Pancreas (tissue), 10 donors: ENCODE results near the gene PTGER1. TPM values are rescaled to one million over a fixed set of nuclear protein-coding genes. Genes with fewer than 3 reads are reported as not detected.

ENCODE experiments used
- ATAC-seq, 4 donors: fragments of 200-7000 bp; cut with Tn5 transposase; one replicate each; pipeline versions ENCODE4 v1.8.0 to v1.9.1; 2020; ENCODE audit warnings: mild to moderate bottlenecking in 4 of 4, moderate library complexity in 4 of 4
- DNase-seq, 6 donors: peaks; one replicate each; pipeline ENCODE4 v3.0.0-alpha.2; 2020
- FAIRE-seq: peaks from 2 replicates; lab custom pipeline; 2012; peaks lifted over from hg19 to GRCh38; lab: Jason Lieb, UNC
- H3K27ac ChIP-seq, 4 donors: fragments of 200-600 bp; sonication (generic); 1 replicate in 3 of 4; 2 replicates in 1 of 4; pipeline versions ENCODE4 v1.5.0 to v1.8.0; 2020
- H3K27me3 ChIP-seq, 4 donors: fragments of 200-600 bp; one replicate each; pipeline ENCODE4 v1.8.0; 2021
- H3K36me3 ChIP-seq, 3 donors: fragments of 200-600 bp; sonication (generic) in 1 of 3; one replicate each; pipeline versions ENCODE4 v1.5.0 to v1.8.0; 2020 to 2021
- H3K4me1 ChIP-seq, 3 donors: fragments of 200-600 bp; one replicate each; pipeline ENCODE4 v1.8.0; 2021
- H3K4me3 ChIP-seq, 4 donors: fragments of 200-600 bp; sonication (generic) in 2 of 4; one replicate each; pipeline versions ENCODE4 v1.5.0 to v1.8.0; 2020 to 2021
- H3K9me3 ChIP-seq, 4 donors: fragments of 200-600 bp; one replicate each; pipeline ENCODE4 v1.8.0; 2021
- CTCF ChIP-seq, 4 donors: fragments of 200-600 bp; sonication (generic) in 3 of 4; IDR thresholded peaks; one replicate each; pipeline versions ENCODE4 v1.5.0 to v1.8.0; 2021; ENCODE audit warnings: antibody characterized with exemption in 4 of 4
- WGBS, 2 donors: extraction: QIAGEN DNeasy Blood & Tissue Kit; methylation state at CpG; one replicate each; pipeline ENCODE4 v1.1.7; 2013; 5-methylcytosine and 5-hydroxymethylcytosine counted together
- intact Hi-C, 3 donors: fragments of 100-400 bp; cut with DNase I; formaldehyde crosslinking; loops; one replicate each; pipeline versions ENCODE4 v1.11.1 to v1.14.2; 2022
- polyA plus RNA-seq, 2 donors: library from polyadenylated mRNA; stranded (reverse); fragments of 200-250 nt; gene quantifications; one replicate each; pipeline ENCODE4 v1.2.3, GENCODE V29; 2013
- total RNA-seq, 6 donors: library from RNA; stranded (reverse); fragmentation: NEBNext Ultra II Directional in 4 of 6; extraction: Animal tissue kit (Norgen Biotek cat#: 25700) in 4 of 6; gene quantifications; one replicate each; pipeline versions ENCODE4 v1.2.1 to v1.2.4, GENCODE V29; 2021 to 2023
- donor health status: healthy with polysubstance abuse.
- donor health status: DM: no; HTN: no; CAD: no; lungs with moderate emphysema.
- donor health status: DM: no; HTN: no; CAD: no.
- donor health status: control.
- donor health status: control.
- donor health status: Bipolar disorder and iron deficiency.
- donor health status: DM: yes; HTN: yes; CAD: no.
- donor health status: DM: no; HTN: no; CAD: no.
- donor health status: DM: no; HTN: no; CAD: no.
- donor health status: DM: yes; HTN: yes; CAD: no.

The PTGER1 gene
- total and polyA plus RNA-seq, 8 donors: 0.12 to 0.61 (median 0.28) TPM; not detected in 1

GRCh38 chr19:14427461-14427860 is 47.7 kb downstream of the PTGER1 start:
- no peaks in the 10 kb centered on the region for H3K36me3 ChIP-seq
- WGBS, 2 donors: 49 to 69% methylated on average over 2 of the region's 2 CpGs
- H3K4me3 ChIP-seq: no peak overlapping the region
- peaks cover 0 to 5% (median 0%) of the 10 kb centered on the region in 3 donors for H3K4me1 ChIP-seq
- no peak for TF ChIP-seq CTCF (IDR thresholded peaks at IDR 0.05)
- intact Hi-C loops: no loop called here
- H3K27ac ChIP-seq: no peak overlapping the region
- ATAC-seq (no peak), DNase-seq (no peak), FAIRE-seq (no peak)
- no peaks in the 10 kb centered on the region for H3K9me3 ChIP-seq
- no peaks in the 10 kb centered on the region for H3K27me3 ChIP-seq

GRCh38 chr19:14425696-14426138 is 49.4 kb downstream of the PTGER1 start:
- 67 to 72% methylated on average over 7 of the region's 7 CpGs for WGBS, 2 donors
- ATAC-seq (no peak), DNase-seq (no peak), FAIRE-seq (no peak)
- intact Hi-C loops: no loop called here
- Histone ChIP-seq H3K9me3 (no peaks in the 10 kb centered on the region), H3K36me3 (no peaks in the 10 kb centered on the region), H3K27me3 (no peaks in the 10 kb centered on the region), H3K4me1 (no peaks in the 10 kb centered on the region), H3K27ac (no peak overlapping the region), H3K4me3 (no peak overlapping the region)
- TF ChIP-seq CTCF (IDR thresholded peaks at IDR 0.05): no peak

Other genes with a start within 250 kb of the PTGER1 start
- 10 to 100 TPM; 23.0 to 37.7 (median 31.2) TPM for gene ADGRE5, start 93.9 kb downstream of the PTGER1 start, total RNA-seq
- gene ADGRE5, start 93.9 kb downstream of the PTGER1 start, polyA plus RNA-seq: 10 to 100 TPM; 14.0 to 19.5 TPM
- gene DDX39A, start 56.0 kb downstream of the PTGER1 start, total RNA-seq: 10 to 100 TPM in 5 of 6 donors, 1 to 10 TPM in 1; 9.3 to 25.7 (median 16.7) TPM
- gene DDX39A, start 56.0 kb downstream of the PTGER1 start, polyA plus RNA-seq: 10 to 100 TPM; 80.0 to 86.6 TPM
- gene PKN1, start 42.0 kb downstream of the PTGER1 start, total RNA-seq: 10 to 100 TPM; 55.5 to 91.5 (median 75.0) TPM
- 10 to 100 TPM; 50.5 to 58.0 TPM for gene PKN1, start 42.0 kb downstream of the PTGER1 start, polyA plus RNA-seq
- 10 to 100 TPM; 19.0 to 34.0 (median 22.4) TPM for gene GIPC1, start 20.8 kb upstream of the PTGER1 start, total RNA-seq
- gene GIPC1, start 20.8 kb upstream of the PTGER1 start, polyA plus RNA-seq: 10 to 100 TPM; 53.0 to 53.1 TPM
- 10 to 100 TPM; 22.7 to 63.0 (median 29.3) TPM for gene DNAJB1, start 43.0 kb upstream of the PTGER1 start, total RNA-seq
- 10 to 100 TPM; 22.4 to 39.6 TPM for gene DNAJB1, start 43.0 kb upstream of the PTGER1 start, polyA plus RNA-seq
- gene TECR, start 54.2 kb upstream of the PTGER1 start, total RNA-seq: 10 to 100 TPM; 41.8 to 68.5 (median 50.8) TPM
- 100 to 1,000 TPM; 115 to 129 TPM for gene TECR, start 54.2 kb upstream of the PTGER1 start, polyA plus RNA-seq
- 10 to 100 TPM; 62.5 to 80.9 (median 71.7) TPM for gene NDUFB7, start 96.7 kb upstream of the PTGER1 start, total RNA-seq
- 100 to 1,000 TPM; 247 to 270 TPM for gene NDUFB7, start 96.7 kb upstream of the PTGER1 start, polyA plus RNA-seq
- under 1 TPM in 3 of 6 donors, not detected in 3; 0.09 to 0.15 (median 0.13) TPM for gene CLEC17A, start 107.7 kb upstream of the PTGER1 start, total RNA-seq
- under 1 TPM in 1 of 2 donors, not detected in 1; 0.11 TPM for gene CLEC17A, start 107.7 kb upstream of the PTGER1 start, polyA plus RNA-seq
- gene ADGRE3, start 199.5 kb upstream of the PTGER1 start, total RNA-seq: under 1 TPM in 2 of 6 donors, not detected in 4; 0.41 to 0.83 TPM
- gene ADGRE3, start 199.5 kb upstream of the PTGER1 start, polyA plus RNA-seq: not detected
- gene ZNF333, start 214.7 kb upstream of the PTGER1 start, total RNA-seq: 1 to 10 TPM; 5.4 to 9.9 (median 7.6) TPM
- 10 to 100 TPM; 10.4 to 14.4 TPM for gene ZNF333, start 214.7 kb upstream of the PTGER1 start, polyA plus RNA-seq